HG03432 (cell line): ENCODE measurements around the gene POLRMT.
"Not testable (repeated sequence)": the region's sequence is repeated elsewhere in the genome, so short reads cannot be mapped to it uniquely, and the experiment has no call there.

ENCODE experiments used
- ATAC-seq: cut with Tn5 transposase; IDR thresholded peaks from one replicate; pipeline ENCODE4 v1.9.1; 2021; ENCODE audit warnings: mild to moderate bottlenecking, moderate library complexity; ENCODE audit not compliant: unreplicated experiment

POLRMT gene

GRCh38 chr19:613732-614567 lies 19.4 kb downstream of the POLRMT start:
- ATAC-seq: no peak

- no peak for ATAC-seq
These were observed 20.4 kb downstream of the POLRMT start for GRCh38 chr19:612941-613340.

- ATAC-seq: no peak
These were observed 21.9 kb downstream of the POLRMT start for GRCh38 chr19:611481-611868.

GRCh38 chr19:610801-611480 lies 22.4 kb downstream of the POLRMT start:
- no peak for ATAC-seq

GRCh38 chr19:610071-610800 lies 23.1 kb downstream of the POLRMT start:
- no peak for ATAC-seq

GRCh38 chr19:609004-609346 lies 24.4 kb downstream of the POLRMT start:
- ATAC-seq: no peak

- ATAC-seq: no peak
These were observed 25.0 kb downstream of the POLRMT start for GRCh38 chr19:608155-609003.

- no peak for ATAC-seq
These were observed 25.8 kb downstream of the POLRMT start for GRCh38 chr19:607301-608154.

- not testable (repeated sequence) for ATAC-seq
These were observed 28.0 kb downstream of the POLRMT start for GRCh38 chr19:605061-605971.

- ATAC-seq: no peak
These were observed 29.0 kb downstream of the POLRMT start for GRCh38 chr19:604355-604754.

- ATAC-seq: not testable (repeated sequence)
These were observed 29.6 kb downstream of the POLRMT start for GRCh38 chr19:603779-604178.

- not testable (repeated sequence) for ATAC-seq
These were observed 30.1 kb downstream of the POLRMT start for GRCh38 chr19:603302-603639.

- no peak for ATAC-seq
These were observed 30.7 kb downstream of the POLRMT start for GRCh38 chr19:602391-603301.

- no peak for ATAC-seq
These were observed 31.5 kb downstream of the POLRMT start for GRCh38 chr19:601790-602189.

- no peak for ATAC-seq
These were observed 32.0 kb downstream of the POLRMT start for GRCh38 chr19:601310-601709.

GRCh38 chr19:597406-598315 lies 35.7 kb downstream of the POLRMT start:
- no peak for ATAC-seq

- ATAC-seq: no peak
These were observed 37.1 kb downstream of the POLRMT start for GRCh38 chr19:596263-596655.
